SK-N-MC (cell line): ENCODE results near the gene RPS26.

Experiments
- EZH2 ChIP-seq: fragments of 200-600 bp; sonication (generic); IDR thresholded peaks from one replicate; pipeline ENCODE4 v1.6.1; 2017; ENCODE audit warnings: antibody characterized with exemption
- POLR2AphosphoS5 ChIP-seq: IDR thresholded peaks from 2 replicates; pipeline ENCODE4 v1.6.1; 2012; ENCODE audit warnings: mild to moderate bottlenecking, low read depth, low read length, borderline replicate concordance

GRCh38 chr12:56018356-56018755 lies 23.4 kb upstream of the RPS26 start:
- TF ChIP-seq EZH2 (no peak), POLR2AphosphoS5 (no peak)
